GM23338 (cell line): ENCODE results near the gene DFFA. TPM values are rescaled to one million over a fixed set of nuclear protein-coding genes. Genes with fewer than 3 reads are reported as not detected.

ENCODE experiments used
- ATAC-seq: fragments of 200-7000 bp; cut with Tn5 transposase; 3 replicates; pipeline ENCODE4 v1.9.1; 2020
- DNase-seq: peaks from one replicate; pipeline ENCODE4 v3.0.0-alpha.2; 2015; ENCODE audit warnings: low spot score
- H2AFZ ChIP-seq: fragments of 200-600 bp; sonication (generic); 2 replicates; pipeline ENCODE4 v1.8.0; 2016; ENCODE audit warnings: antibody characterized with exemption, mild to moderate bottlenecking, moderate library complexity
- H3F3A ChIP-seq: fragments of 200-600 bp; sonication (generic); replicated peaks from 2 replicates; pipeline ENCODE4 v1.8.0; 2017; ENCODE audit warnings: antibody characterized with exemption, mixed run types, low read depth
- H3K27ac ChIP-seq: fragments of 200-600 bp; sonication (generic); 2 replicates; pipeline ENCODE4 v1.6.1; 2016; ENCODE audit warnings: low read depth
- H3K27me3 ChIP-seq: fragments of 200-600 bp; sonication (generic); 2 replicates; pipeline ENCODE4 v1.8.0; 2016; ENCODE audit warnings: mild to moderate bottlenecking, mixed run types, moderate library complexity; ENCODE audit not compliant: insufficient read depth
- H3K36me3 ChIP-seq: fragments of 200-600 bp; sonication (generic); 2 replicates; pipeline ENCODE4 v1.8.0; 2016; ENCODE audit warnings: mild to moderate bottlenecking; ENCODE audit not compliant: insufficient read depth
- H3K4me1 ChIP-seq: fragments of 200-600 bp; sonication (generic); 2 replicates; pipeline ENCODE4 v1.8.0; 2016; ENCODE audit warnings: mild to moderate bottlenecking, moderate library complexity; ENCODE audit not compliant: insufficient read depth
- H3K4me2 ChIP-seq: fragments of 200-600 bp; sonication (generic); 2 replicates; pipeline ENCODE4 v1.7.1; 2017; ENCODE audit warnings: mixed run types
- H3K4me3 ChIP-seq: fragments of 200-600 bp; sonication (generic); 2 replicates; pipeline ENCODE4 v1.6.1; 2016; ENCODE audit warnings: mixed run types
- H3K79me2 ChIP-seq: fragments of 200-600 bp; sonication (generic); replicated peaks from 2 replicates; pipeline ENCODE4 v1.8.0; 2017; ENCODE audit warnings: mild to moderate bottlenecking; ENCODE audit not compliant: insufficient read depth
- H3K9me2 ChIP-seq: fragments of 200-600 bp; sonication (generic); 2 replicates; pipeline ENCODE4 v1.8.0; 2017; ENCODE audit not compliant: insufficient read depth
- H4K20me1 ChIP-seq: fragments of 200-600 bp; sonication (generic); replicated peaks from 2 replicates; pipeline ENCODE4 v1.8.0; 2017; ENCODE audit warnings: mild to moderate bottlenecking; ENCODE audit not compliant: insufficient read depth
- H3K27ac Mint-ChIP-seq: 2 replicates; pipeline ENCODE4 v1.8.0; 2020; ENCODE audit warnings: inconsistent platforms, mild to moderate bottlenecking, moderate library complexity, mixed read lengths
- H3K27me3 Mint-ChIP-seq: 3 replicates; pipeline ENCODE4 v1.8.0; 2022; ENCODE audit warnings: low read depth, mild to moderate bottlenecking, moderate library complexity, mixed read lengths, inconsistent platforms; ENCODE audit not compliant: insufficient read depth, poor library complexity
- H3K36me3 Mint-ChIP-seq: 3 replicates; pipeline ENCODE4 v1.8.0; 2021; ENCODE audit warnings: low read depth, mild to moderate bottlenecking, inconsistent platforms, moderate library complexity, mixed read lengths
- H3K4me1 Mint-ChIP-seq: 3 replicates; pipeline ENCODE4 v1.8.0; 2020; ENCODE audit warnings: mild to moderate bottlenecking, inconsistent platforms, mixed read lengths
- H3K4me3 Mint-ChIP-seq: 3 replicates; pipeline ENCODE4 v1.8.0; 2021; ENCODE audit warnings: moderate library complexity, mild to moderate bottlenecking, inconsistent platforms, mixed read lengths
- H3K9me3 Mint-ChIP-seq: 3 replicates; pipeline ENCODE4 v1.8.0; 2020; ENCODE audit warnings: moderate library complexity, mild to moderate bottlenecking, inconsistent platforms, mixed read lengths
- CREB1 ChIP-seq: fragments of 250-450 bp; sonication (Bioruptor Pico); IDR thresholded peaks from 2 replicates; pipeline ENCODE4 v1.5.0; 2020; ENCODE audit warnings: low read depth, mild to moderate bottlenecking, moderate library complexity
- CTCF ChIP-seq, 2 experiments: fragments of 200-600 bp in 1 of 2; sonication (generic) in 1 of 2; conservative IDR thresholded peaks; 2 replicates each; pipeline versions ENCODE4 v1.5.1 to v1.6.1; 2016 to 2017; ENCODE audit warnings: antibody characterized with exemption in 2 of 2, low read depth in 2 of 2, mild to moderate bottlenecking in 2 of 2, moderate library complexity in 1 of 2
- ETS1 ChIP-seq: IDR thresholded peaks from 2 replicates; pipeline ENCODE4 v1.6.1; 2016; ENCODE audit warnings: antibody characterized with exemption
- EZH2 ChIP-seq: fragments of 200-600 bp; sonication (generic); IDR thresholded peaks from one replicate; pipeline ENCODE4 v1.8.0; 2017; ENCODE audit warnings: antibody characterized with exemption, mild to moderate bottlenecking, low read depth; ENCODE audit not compliant: unreplicated experiment
- EZH2phosphoT487 ChIP-seq: fragments of 200-600 bp; sonication (generic); IDR thresholded peaks from one replicate; pipeline ENCODE4 v1.8.1; 2018; ENCODE audit warnings: antibody characterized with exemption; ENCODE audit not compliant: unreplicated experiment
- JUNB ChIP-seq: IDR thresholded peaks from one replicate; pipeline ENCODE4 v1.6.1; 2016; ENCODE audit warnings: antibody characterized with exemption; ENCODE audit not compliant: unreplicated experiment
- NANOG ChIP-seq: IDR thresholded peaks from 2 replicates; pipeline ENCODE4 v1.6.1; 2016; ENCODE audit warnings: antibody characterized with exemption, borderline replicate concordance
- POLR2AphosphoS5 ChIP-seq: IDR thresholded peaks from 2 replicates; pipeline ENCODE4 v1.6.1; 2016; ENCODE audit warnings: antibody characterized with exemption, low read depth
- REST ChIP-seq: IDR thresholded peaks from one replicate; pipeline ENCODE4 v1.6.1; 2018; ENCODE audit warnings: antibody characterized with exemption; ENCODE audit not compliant: unreplicated experiment
- ZNF114 ChIP-seq: fragments of 250-450 bp; sonication (Bioruptor Pico); IDR thresholded peaks from 2 replicates; pipeline ENCODE4 v1.5.0; 2020; ENCODE audit warnings: mild to moderate bottlenecking, moderate library complexity
- ZNF331 ChIP-seq: fragments of 250-450 bp; sonication (Bioruptor Pico); IDR thresholded peaks from 2 replicates; pipeline ENCODE4 v1.5.0; 2020; ENCODE audit warnings: low read depth, mild to moderate bottlenecking, moderate library complexity
- ZNF462 ChIP-seq: fragments of 250-450 bp; sonication (Bioruptor Pico); IDR thresholded peaks from 2 replicates; pipeline ENCODE4 v1.5.0; 2020; ENCODE audit warnings: mild to moderate bottlenecking, moderate library complexity
- polyA plus RNA-seq: library from polyadenylated mRNA; unstranded; fragments of >200 nt; fragmentation: Nextera tagmentation; extraction: Ambion mirVana; gene quantifications from 2 replicates; pipeline ENCODE4 v1.2.1, GENCODE V29; 2016
- total RNA-seq: library from RNA; depleted of rRNA; stranded (reverse); fragments of >200 nt; shearing (Covaris generic); gene quantifications from 2 replicates; pipeline ENCODE4 v1.2.3, GENCODE V29; 2014

Gene DFFA
- total and polyA plus RNA-seq, 2 experiments from 2014 or later, result 65.2 to 82.0 TPM

GRCh38 chr1:10502206-10502605, 29.9 kb upstream of the DFFA start (continued):
- no peak for TF ChIP-seq ETS1

GRCh38 chr1:10498231-10498630, 25.9 kb upstream of the DFFA start:
- Mint-ChIP-seq H3K9me3 (no peaks in the 10 kb centered on the region), H3K4me3 (no peak overlapping the region), H3K4me1 (peaks cover 13% of the 10 kb centered on the region), H3K36me3 (no peaks in the 10 kb centered on the region), H3K27ac (no peak overlapping the region; the same call in 1 of the 2 replicates), H3K27me3 (no peaks in the 10 kb centered on the region)
- Histone ChIP-seq H3K36me3 (no peaks in the 10 kb centered on the region), H3K79me2 (peaks cover 68% of the 10 kb centered on the region), H2AFZ (no peak overlapping the region), H3K27ac (peak overlapping the region; percentile 68; the same call in 1 of the 2 replicates), H3F3A (peaks cover 4% of the 10 kb centered on the region; the same call in 1 of the 2 replicates), H3K9me2 (no peaks in the 10 kb centered on the region), H3K27me3 (no peaks in the 10 kb centered on the region), H3K4me1 (peaks cover 7% of the 10 kb centered on the region), H3K4me2 (no peak overlapping the region), H3K4me3 (no peak overlapping the region), H4K20me1 (peaks cover 15% of the 10 kb centered on the region)
- ATAC-seq (no peak), DNase-seq (no peak)
- TF ChIP-seq ZNF114 (CRISPR knock-in tag) (no peak), REST (no peak), EZH2phosphoT487 (no peak), NANOG (no peak), JUNB (no peak), ZNF462 (no peak), ETS1 (no peak), EZH2 (no peak), POLR2AphosphoS5 (no peak), CTCF (conservative IDR thresholded peaks at IDR 0.05; ENCODE audit: low read depth in 2 of 2) (no peak), ZNF331 (CRISPR knock-in tag) (no peak), CREB1 (CRISPR knock-in tag) (no peak)
